ENCODE data around the gene MOB3A.

The MOB3A gene

DNA sequence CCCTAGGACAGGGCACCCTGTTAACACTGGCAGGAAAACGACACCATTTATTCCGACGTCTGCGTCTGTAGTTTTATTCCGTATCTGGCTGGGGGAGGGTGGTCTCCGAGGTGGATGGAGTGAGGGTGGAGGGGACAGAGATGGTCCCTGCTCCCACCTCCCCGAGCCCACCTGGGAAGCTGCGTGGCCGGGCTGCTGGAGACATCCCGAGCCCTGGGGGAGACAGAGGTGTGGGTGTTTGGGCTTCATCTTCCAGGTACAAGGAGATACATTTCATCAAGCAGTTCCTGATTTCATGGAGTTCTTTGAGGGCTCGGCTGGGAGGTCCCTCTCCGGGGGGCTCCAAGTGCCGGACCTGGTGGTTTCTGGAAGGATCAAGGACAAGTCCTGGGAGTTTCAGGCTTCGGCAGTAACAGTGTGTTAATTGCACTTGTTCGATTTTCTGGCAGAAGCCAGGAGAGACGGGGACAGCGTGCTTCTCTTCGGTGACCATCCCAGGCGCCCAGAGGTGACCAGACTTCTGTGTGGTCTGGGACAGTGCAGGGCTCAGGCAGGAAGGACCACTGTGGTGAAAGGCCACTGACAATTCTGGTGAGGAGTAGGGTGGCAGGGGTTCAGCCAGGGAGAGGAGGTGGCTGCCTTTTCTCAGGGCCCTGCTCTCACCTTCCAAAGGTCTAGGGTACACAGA is 25.0 kb downstream of the MOB3A start:
- Mint-ChIP-seq H3K27me3 (ENCODE audit: low read depth) (no peaks in the 10 kb centered on the region), H3K4me3 (no peak overlapping the region), H3K36me3 (ENCODE audit: low read depth) (peaks cover 33% of the 10 kb centered on the region), H3K9me3 (no peaks in the 10 kb centered on the region), H3K27ac (no peak overlapping the region), H3K4me1 (ENCODE audit: low read depth) (peaks cover 20% of the 10 kb centered on the region)

DNA sequence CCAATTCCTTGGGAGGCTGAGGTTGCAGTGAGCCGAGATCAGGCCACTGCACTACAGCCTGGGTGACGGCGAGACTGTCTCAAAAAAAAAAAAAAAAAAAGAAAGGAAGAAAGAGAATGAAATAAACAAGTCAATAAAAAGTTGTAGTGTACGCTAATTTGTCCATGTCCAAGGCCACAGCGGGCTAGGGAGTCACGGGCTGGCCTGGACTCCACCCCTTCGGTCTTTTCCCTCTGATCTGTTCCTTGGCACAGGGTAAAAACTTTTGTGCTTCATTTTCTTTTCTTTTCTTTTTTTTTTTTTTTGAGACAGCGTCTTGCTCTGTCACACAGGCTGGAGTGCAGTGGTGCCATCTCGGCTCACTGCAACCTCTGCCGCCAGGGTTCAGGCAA is 25.7 kb downstream of the MOB3A start:
- Mint-ChIP-seq H3K36me3 (ENCODE audit: low read depth) (peaks cover 33% of the 10 kb centered on the region), H3K4me1 (ENCODE audit: low read depth) (peaks cover 20% of the 10 kb centered on the region), H3K9me3 (no peaks in the 10 kb centered on the region), H3K27ac (no peak overlapping the region), H3K27me3 (ENCODE audit: low read depth) (no peaks in the 10 kb centered on the region), H3K4me3 (no peak overlapping the region)

DNA sequence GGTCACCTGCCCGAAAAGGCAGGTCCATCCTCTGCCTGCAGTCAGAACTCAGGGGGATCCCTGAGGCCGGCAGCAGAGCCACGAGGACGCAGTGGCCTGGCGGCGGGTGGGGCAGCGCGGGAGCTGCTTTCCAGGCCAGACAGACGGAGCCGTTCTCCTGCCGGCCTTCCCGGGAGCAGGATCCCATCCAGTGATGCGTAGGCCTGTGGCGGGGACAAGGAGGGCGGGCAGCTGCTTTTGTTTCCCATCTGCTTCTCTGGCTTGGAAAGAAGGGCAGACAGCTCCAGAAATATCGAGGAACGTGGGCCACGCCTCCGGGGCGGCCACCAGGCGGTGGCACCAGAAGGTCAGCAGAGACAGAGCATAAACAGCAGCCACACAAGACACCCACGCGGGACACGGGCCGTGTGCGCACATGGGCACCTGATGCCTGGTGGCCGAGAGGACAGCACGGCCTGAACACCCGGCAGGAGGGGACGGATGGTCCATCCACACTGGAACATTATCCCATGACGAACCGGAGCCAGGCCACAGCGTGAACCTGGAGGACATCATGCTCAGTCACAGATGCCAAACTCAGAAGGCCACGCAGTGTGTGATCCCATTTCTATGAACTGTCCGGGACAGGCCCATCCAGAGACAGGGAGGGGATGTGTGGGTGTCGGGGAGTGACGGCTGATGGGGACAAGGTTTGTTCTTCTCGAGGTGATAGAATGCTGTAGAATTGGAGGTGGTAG is 31.2 kb downstream of the MOB3A start:
- H3K9me3 Mint-ChIP-seq, result no peaks in the 10 kb centered on the region
- H3K4me1 Mint-ChIP-seq (ENCODE audit: low read depth), result peaks cover 19% of the 10 kb centered on the region
- no peak overlapping the region for H3K27ac Mint-ChIP-seq
- no peak overlapping the region for H3K4me3 Mint-ChIP-seq
- H3K36me3 Mint-ChIP-seq (ENCODE audit: low read depth), result peaks cover 7% of the 10 kb centered on the region
- no peaks in the 10 kb centered on the region for H3K27me3 Mint-ChIP-seq (ENCODE audit: low read depth)

DNA sequence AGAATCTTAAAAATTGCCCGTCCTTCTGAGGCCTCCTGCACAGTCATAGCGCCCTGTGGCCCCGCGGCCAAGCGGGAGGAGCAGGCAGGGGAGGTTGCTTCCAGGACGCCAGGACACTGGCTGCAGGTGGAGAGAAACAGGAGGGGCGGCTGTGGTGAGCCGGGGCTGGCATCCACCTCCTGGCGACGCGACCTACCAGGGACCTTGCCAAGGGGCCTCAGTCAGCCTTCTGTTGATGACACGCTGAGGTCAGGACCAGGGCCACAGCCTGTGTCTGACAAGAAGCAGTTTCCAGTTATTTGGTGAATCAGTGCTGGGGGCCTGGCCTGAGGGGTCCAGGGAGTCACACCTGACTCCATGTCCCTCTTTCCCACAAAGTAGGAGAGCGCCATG is 31.7 kb downstream of the MOB3A start:
- no peaks in the 10 kb centered on the region for H3K27me3 Mint-ChIP-seq (ENCODE audit: low read depth)
- H3K4me1 Mint-ChIP-seq (ENCODE audit: low read depth), result peaks cover 16% of the 10 kb centered on the region
- no peak overlapping the region for H3K4me3 Mint-ChIP-seq
- no peaks in the 10 kb centered on the region for H3K9me3 Mint-ChIP-seq
- no peak overlapping the region for H3K27ac Mint-ChIP-seq
- peaks cover 7% of the 10 kb centered on the region for H3K36me3 Mint-ChIP-seq (ENCODE audit: low read depth)

DNA sequence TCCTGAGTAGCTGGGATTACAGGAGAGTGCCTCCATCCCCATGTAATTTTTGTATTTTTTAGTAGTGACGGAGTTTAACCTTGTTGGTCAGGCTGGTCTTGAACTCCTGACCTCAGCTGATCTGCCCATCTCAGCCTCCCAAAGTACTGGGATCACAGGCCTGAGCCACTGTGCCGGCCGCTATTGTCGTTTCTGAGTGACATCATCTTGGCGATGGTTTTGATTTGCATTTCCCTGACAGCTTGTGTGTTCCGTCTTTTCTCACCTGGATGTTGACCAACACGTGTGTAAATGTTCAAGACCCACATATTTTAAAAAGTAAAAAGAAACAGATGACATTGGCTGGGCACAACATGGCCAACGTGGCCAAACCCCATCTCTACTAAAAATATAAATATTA is 32.3 kb downstream of the MOB3A start:
- Mint-ChIP-seq H3K4me3 (no peak overlapping the region), H3K4me1 (ENCODE audit: low read depth) (peaks cover 16% of the 10 kb centered on the region), H3K36me3 (ENCODE audit: low read depth) (peaks cover 7% of the 10 kb centered on the region), H3K27me3 (ENCODE audit: low read depth) (no peaks in the 10 kb centered on the region), H3K27ac (no peak overlapping the region), H3K9me3 (no peaks in the 10 kb centered on the region)

DNA sequence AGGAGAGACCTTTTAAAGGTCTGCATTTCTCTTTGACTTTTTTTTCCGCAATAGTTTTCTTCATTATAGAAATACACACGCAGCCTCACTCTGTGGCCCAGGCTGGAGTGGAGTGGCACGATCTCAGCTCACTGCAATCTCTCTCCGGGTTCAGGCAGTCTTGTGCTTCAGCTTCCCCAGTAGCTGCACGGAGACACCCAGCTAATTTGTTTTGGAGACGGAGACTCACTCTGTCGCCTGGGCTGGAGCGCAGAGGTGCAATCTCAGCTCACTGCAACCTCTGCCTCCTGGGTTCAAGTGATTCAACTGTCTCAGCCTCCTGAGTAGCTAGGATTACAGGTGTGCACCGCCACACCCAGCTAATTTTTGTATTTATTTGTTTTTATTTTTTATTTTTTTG is 33.4 kb downstream of the MOB3A start:
- Mint-ChIP-seq H3K4me3 (peak overlapping the region; percentile 83), H3K4me1 (ENCODE audit: low read depth) (peaks cover 15% of the 10 kb centered on the region), H3K9me3 (no peaks in the 10 kb centered on the region)

DNA sequence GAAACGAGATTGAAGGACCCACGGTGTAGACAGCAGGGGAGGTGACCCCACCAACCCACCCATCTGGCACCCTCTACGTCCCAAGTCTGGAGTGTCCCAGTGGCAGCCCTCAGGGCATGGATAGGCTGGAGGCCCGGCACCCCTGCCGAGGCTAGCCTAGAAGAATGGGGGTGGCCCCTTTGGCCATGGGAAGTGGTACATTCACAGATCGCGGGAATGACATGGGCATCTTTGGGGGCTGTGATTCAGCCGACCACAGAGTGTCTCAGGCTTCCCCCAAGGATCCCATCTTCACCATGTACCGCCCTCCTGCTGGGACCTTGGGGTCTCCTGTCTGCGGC is 33.8 kb downstream of the MOB3A start:
- peak overlapping the region; percentile 83 for H3K4me3 Mint-ChIP-seq
- no peaks in the 10 kb centered on the region for H3K9me3 Mint-ChIP-seq
- peaks cover 2% of the 10 kb centered on the region for H3K36me3 Mint-ChIP-seq (ENCODE audit: low read depth)
- peaks cover 15% of the 10 kb centered on the region for H3K4me1 Mint-ChIP-seq (ENCODE audit: low read depth)
- H3K27me3 Mint-ChIP-seq (ENCODE audit: low read depth), result no peaks in the 10 kb centered on the region
- peak overlapping the region; percentile 55 for H3K27ac Mint-ChIP-seq

More for the DNA sequence above, 33.4 kb downstream of the MOB3A start:
- Mint-ChIP-seq H3K36me3 (ENCODE audit: low read depth) (peaks cover 2% of the 10 kb centered on the region), H3K27me3 (ENCODE audit: low read depth) (no peaks in the 10 kb centered on the region), H3K27ac (peak overlapping the region; percentile 53)

DNA sequence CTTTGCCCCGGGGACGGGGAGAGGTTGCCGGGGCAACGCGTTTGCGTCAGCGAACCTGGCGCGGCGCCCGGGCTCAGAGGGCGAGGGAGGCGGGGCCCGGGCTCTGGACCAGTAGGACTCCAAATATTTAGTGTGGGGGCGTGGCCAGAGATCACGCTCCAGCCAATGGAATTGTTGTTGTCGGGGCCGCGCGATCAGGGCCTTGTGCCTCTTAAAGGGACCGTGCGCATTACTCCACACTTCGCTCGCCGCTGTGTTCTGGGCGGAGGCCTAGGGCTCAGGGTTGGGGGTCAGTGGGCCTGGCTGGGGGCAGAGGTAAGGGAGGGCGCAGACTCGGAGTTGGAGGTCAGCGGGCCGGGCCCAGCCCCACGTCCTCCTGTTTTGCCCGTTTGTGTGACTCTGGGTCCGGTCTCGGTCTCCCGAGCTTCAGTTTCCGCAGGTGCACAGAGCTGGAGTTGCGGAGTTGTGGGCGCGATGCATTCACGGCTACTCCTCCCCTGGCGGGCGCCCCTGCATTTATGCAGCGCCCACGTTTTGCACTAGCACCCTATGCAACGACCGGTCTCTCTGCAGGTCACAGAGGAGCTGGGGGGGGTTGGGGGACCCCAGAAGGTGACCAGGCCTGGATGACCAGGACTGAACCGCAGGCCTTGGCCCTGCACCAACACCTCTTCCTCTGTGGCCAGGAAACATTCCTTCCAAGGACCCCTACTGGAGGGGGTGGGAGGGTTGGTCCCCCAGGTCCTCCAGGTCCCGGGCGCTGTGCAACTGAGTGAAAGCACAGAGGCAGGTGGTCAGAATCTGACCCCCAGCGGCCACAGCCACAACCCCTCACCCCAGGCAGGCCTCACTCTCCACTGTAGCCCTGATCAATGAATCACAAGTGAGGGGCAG is 34.4 kb downstream of the MOB3A start:
- H3K4me3 Mint-ChIP-seq, result peak overlapping the region; percentile 83
- H3K9me3 Mint-ChIP-seq, result no peaks in the 10 kb centered on the region
- no peaks in the 10 kb centered on the region for H3K27me3 Mint-ChIP-seq (ENCODE audit: low read depth)
- peaks cover 15% of the 10 kb centered on the region for H3K4me1 Mint-ChIP-seq (ENCODE audit: low read depth)
- peaks cover 2% of the 10 kb centered on the region for H3K36me3 Mint-ChIP-seq (ENCODE audit: low read depth)
- H3K27ac Mint-ChIP-seq, result peak overlapping the region; percentile 85

DNA sequence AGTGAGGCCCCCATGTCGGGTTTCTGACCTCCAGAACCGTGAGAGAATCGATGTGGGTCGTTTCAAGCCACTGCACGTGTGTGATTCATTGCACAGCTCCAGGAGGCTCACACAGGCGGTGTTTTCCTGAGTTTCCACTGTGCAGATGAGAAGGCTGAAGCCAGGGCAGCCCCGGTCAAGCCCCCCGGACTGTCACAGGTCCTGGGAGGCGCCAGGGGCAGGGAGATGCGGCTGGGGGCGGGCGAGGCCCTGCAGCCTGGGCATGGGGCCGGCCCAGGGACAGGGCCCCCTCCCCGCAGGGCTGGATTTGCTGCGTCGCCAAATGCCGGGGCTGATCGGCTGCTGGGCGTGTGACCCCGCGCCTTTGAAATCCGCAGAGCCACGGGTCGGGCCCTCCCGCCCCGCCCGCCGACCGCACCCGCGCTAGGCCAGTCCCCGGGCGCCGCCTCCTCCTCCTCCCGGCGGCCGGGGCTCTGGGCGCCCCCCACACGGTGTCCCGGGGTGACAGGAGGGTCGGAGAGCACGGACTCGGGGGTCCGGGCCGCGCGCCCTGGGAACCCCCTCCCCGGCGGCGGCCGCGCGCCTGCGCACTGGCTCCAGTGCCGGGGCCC is 35.1 kb downstream of the MOB3A start:
- Mint-ChIP-seq H3K36me3 (ENCODE audit: low read depth) (peaks cover 2% of the 10 kb centered on the region), H3K4me3 (peak overlapping the region; percentile 92), H3K4me1 (ENCODE audit: low read depth) (peaks cover 18% of the 10 kb centered on the region), H3K9me3 (no peaks in the 10 kb centered on the region), H3K27ac (peak overlapping the region; percentile 98), H3K27me3 (ENCODE audit: low read depth) (no peaks in the 10 kb centered on the region)

DNA sequence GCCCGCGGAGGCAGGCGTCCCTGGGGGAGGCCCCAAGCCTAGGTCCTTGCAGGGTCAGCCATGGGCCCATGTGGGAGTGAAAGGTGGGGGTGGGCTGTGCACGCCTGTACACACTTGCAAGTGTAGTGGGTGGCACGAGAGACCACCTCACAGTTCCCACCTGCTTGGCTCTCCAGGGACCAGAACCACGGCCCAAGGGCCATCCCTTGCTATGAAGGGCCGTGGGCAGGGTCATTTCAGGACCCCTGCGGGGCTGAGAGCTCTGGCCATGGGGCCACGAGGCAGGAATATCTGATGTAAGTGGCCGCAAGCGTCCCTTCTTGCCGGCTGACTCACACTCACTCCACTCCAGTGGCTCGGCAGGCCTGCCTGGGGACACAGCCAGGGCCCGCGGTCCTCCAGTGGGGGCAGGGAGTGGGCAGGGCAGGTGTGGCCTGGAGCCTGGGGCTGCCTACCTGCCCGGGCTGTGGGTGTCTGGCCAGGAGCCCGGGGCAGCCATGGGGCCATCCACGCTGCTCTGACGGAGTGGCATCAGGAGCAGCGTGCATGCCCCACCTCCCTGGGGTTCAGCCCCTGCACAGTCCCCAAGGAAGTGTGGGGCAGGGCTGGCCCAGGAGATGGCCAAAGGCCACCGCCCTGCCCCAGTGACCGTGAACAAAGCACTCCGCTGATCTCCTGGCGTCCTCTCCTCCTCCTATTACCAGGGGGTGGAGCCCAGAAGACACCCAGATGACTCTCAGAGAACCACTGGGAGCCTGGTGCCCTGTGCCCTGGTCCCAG is 36.5 kb downstream of the MOB3A start:
- peaks cover 24% of the 10 kb centered on the region for H3K4me1 Mint-ChIP-seq (ENCODE audit: low read depth)
- no peaks in the 10 kb centered on the region for H3K9me3 Mint-ChIP-seq
- peak overlapping the region; percentile 98 for H3K27ac Mint-ChIP-seq
- no peaks in the 10 kb centered on the region for H3K36me3 Mint-ChIP-seq (ENCODE audit: low read depth)
- H3K4me3 Mint-ChIP-seq, result peak overlapping the region; percentile 92
- H3K27me3 Mint-ChIP-seq (ENCODE audit: low read depth), result no peaks in the 10 kb centered on the region

DNA sequence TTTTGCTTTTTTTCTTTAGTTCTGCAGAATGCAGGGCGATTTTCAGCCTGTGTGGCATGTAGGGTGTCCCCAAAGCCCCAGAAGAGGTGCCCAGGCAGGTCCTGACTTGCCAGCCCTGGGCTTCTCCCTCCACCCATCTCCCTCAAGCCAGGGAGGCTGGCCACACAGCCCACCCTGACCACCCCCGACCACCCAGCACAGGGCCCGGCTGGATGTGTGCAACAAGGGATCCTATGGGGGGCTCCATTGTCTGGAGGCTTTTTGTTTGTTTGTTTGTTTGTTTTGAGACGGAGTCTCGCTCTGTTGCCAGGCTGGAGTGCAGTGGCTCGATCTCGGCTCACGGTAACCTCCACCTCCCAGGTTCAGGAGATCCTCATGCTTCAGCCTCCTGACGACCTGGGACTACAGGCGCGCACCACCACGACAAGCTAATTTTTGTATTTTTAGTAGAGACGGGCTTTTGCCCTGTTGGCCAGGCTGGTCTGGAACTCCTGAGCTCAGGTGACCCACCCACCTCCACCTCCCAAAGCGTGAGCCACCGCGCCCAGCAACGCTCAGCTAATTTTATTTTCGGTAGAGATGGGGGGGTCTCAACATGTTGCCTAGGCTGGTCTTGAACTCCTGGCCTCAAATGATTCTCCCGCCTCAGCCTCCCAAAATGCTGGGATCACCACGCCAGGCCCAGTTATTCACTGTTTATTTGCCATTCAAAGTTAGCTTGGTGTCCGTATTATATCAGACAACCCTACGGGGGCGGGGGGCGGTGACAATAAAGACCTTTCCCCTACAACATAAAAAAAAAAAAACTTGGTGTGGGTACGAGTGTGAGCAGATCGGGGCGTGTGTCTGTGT is 37.3 kb downstream of the MOB3A start:
- Mint-ChIP-seq H3K4me3 (peak overlapping the region; percentile 44), H3K9me3 (no peaks in the 10 kb centered on the region)

DNA sequence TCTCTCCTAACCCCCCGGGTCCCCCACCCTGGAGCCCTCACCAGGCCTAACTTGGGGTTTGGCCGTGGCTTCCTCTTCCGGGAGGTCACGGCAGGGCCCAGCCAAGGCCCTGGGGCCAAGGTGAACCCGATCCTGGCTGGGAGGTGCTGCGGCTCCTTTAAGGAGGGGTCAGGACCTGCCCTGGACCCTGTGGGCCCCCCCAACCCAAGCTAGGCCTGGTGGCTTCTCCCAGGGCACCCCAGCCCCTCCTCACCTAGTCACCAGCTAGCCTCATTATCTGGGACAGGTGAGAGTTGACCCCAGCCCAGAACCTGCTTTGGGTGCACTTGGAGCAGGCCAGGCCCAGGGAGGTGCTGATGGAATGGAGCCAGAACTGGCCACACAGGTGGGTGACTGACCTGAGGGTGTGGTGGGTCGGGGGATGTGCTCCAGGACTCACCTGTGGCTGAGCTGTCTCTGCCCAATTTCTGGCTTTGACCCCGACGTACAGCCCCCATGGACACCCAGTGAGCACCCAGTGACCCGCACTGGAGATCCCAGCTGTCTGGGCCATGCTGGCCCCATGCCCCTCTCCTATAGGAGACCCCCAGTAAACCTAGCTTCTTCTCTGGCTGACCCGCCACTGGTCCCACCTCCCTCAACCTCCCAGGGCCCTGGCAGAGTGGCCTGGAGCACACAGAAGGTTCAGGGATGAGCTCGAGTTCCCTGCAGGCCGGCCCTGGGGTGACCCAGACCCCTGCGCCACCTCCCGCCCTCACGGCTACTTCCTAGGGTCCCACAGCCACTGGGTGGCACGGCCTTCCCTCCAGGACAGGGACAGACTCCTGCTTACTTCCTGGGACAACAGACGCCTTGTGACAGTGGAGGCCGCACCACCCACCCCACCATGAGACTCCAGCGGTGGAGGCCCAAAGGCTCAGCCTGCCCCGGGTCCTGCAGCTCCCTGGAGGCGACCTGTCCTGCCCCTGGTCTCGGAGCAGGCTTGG is 38.3 kb downstream of the MOB3A start:
- H3K4me1 Mint-ChIP-seq (ENCODE audit: low read depth), result peaks cover 24% of the 10 kb centered on the region

More for the DNA sequence above, 37.3 kb downstream of the MOB3A start:
- Mint-ChIP-seq H3K27me3 (ENCODE audit: low read depth) (no peaks in the 10 kb centered on the region), H3K4me1 (ENCODE audit: low read depth) (peaks cover 24% of the 10 kb centered on the region), H3K27ac (peak overlapping the region; percentile 80), H3K36me3 (ENCODE audit: low read depth) (no peaks in the 10 kb centered on the region)

More for the DNA sequence above, 38.3 kb downstream of the MOB3A start:
- H3K36me3 Mint-ChIP-seq (ENCODE audit: low read depth), result no peaks in the 10 kb centered on the region
- peak overlapping the region; percentile 52 for H3K27ac Mint-ChIP-seq
- H3K4me3 Mint-ChIP-seq, result peak overlapping the region; percentile 40
- no peaks in the 10 kb centered on the region for H3K9me3 Mint-ChIP-seq
- no peaks in the 10 kb centered on the region for H3K27me3 Mint-ChIP-seq (ENCODE audit: low read depth)

Measured in T-helper 1 cell treated with Interleukin-12 subunit alpha and Interleukin-12 subunit beta and Interleukin-4 antibody, amounts not matched to agents 30 μg/mL and 1 μg/mL, for 36 hours (primary cell).